Choroid plexus epithelial cell (primary cell): ENCODE data around the gene PRAME.

Source experiments
- DNase-seq: peaks from one replicate; pipeline ENCODE4 v3.0.0-alpha.2; 2010; ENCODE audit warnings: low read depth
- H3K4me3 ChIP-seq: 2 replicates; pipeline ENCODE4 v1.5.1; 2011; ENCODE audit warnings: low read depth, mild to moderate bottlenecking, control low read depth, low read length, moderate library complexity
- CTCF ChIP-seq: conservative IDR thresholded peaks from 2 replicates; pipeline ENCODE4 v1.5.1; 2011; ENCODE audit warnings: low read depth, mild to moderate bottlenecking, control low read depth, inconsistent platforms, low read length, moderate library complexity

The PRAME gene

DNA sequence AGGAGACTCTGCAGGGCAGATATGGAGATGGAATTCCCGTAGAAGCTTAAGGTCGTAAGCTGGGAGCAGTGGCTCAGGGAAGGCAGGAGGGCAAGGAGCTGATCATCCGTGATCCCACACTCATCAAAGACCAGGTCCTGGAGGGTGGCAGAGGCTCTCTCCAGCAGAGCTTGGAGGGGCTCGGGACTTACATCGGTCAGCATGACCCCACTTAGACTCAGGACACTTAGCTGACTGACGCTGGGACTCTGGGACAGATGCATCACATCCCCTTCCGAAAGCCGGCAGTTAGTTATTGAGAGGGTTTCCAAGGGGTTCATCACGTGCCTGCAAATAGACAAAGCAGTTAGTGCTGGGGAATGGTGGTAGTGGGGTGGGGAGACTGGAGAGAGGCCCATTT, 10.7 kb downstream of the PRAME start:
- no peak for TF ChIP-seq CTCF
- no peak overlapping the region for H3K4me3 ChIP-seq
- no peak for DNase-seq

DNA sequence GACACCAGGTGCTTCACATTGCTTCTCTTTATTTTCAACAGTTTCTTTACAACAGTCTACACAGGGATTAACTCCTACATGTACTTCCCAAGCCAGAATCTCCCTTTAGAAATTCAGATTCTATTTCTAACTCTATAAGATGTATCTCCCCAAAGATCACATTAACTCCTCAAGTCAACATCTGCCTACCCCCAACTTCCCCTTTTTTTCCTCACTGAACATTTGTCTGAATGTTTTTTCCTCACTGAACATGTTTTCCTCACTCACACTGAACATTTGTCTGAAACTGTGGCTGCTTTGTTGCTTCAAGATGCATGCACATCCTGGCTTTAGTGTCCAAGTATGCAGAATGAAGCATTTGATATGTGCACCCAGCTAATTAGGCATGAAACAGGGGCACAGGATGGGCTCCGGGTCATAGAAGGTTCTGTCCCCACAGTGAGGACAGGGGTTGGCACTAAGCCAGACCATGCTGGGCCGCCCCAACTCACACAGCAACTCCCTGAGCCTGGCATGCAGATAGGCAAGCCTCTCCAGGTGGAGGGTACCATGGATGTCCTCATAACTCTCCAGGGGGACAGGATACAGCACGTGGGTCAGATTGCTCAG, 11.3 kb downstream of the PRAME start:
- TF ChIP-seq CTCF: no peak
- no peak for DNase-seq
- no peak overlapping the region for H3K4me3 ChIP-seq

DNA sequence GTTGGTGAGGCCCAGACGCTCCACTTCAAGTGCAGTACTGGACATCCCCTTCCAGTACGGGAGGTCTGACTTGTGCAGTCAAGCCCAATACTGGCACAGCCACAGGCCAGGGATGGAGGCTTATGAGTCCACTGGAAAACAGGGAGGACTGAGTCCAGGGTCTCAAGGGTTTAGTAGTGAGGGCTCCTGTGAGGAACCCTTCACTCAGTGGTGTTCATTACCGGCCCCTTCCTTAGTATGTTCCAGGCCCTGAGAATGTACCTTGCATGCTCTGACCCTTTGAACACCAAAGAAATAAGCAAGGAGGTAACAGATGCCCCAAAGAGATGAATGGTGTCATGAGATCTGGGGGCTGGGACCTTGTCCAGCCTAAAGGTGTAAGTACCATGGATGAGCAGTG, 11.8 kb downstream of the PRAME start:
- H3K4me3 ChIP-seq: no peak overlapping the region
- no peak for TF ChIP-seq CTCF
- no peak for DNase-seq

DNA sequence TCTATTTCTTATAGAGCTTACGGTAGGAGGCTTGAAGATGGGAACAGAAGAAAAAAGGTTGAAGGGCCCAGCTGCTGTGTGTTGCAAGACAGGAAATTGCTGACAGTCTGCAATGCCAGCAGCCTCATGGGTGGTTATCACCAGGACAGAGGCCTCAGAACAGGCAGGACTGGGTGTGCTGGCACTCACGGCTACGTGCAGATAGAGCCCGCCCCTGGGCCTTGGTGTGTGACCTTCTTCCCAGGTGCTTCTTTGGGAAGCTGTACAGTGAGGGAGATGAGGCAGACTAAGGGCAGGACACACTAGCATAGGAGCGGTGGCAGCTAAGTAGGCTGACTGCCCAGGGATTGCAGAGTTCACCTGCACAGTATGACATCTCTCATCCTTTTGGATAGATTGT, 12.6 kb downstream of the PRAME start:
- TF ChIP-seq CTCF: no peak
- DNase-seq: peak; percentile 76
- H3K4me3 ChIP-seq: no peak overlapping the region

GRCh38 chr22:22545084-22545483, 14.0 kb downstream of the PRAME start:
- no peak overlapping the region for H3K4me3 ChIP-seq
- TF ChIP-seq CTCF: no peak
- DNase-seq: no peak

GRCh38 chr22:22538226-22538989, 20.7 kb downstream of the PRAME start:
- TF ChIP-seq CTCF: no peak
- no peak for DNase-seq
- no peak overlapping the region for H3K4me3 ChIP-seq

DNA sequence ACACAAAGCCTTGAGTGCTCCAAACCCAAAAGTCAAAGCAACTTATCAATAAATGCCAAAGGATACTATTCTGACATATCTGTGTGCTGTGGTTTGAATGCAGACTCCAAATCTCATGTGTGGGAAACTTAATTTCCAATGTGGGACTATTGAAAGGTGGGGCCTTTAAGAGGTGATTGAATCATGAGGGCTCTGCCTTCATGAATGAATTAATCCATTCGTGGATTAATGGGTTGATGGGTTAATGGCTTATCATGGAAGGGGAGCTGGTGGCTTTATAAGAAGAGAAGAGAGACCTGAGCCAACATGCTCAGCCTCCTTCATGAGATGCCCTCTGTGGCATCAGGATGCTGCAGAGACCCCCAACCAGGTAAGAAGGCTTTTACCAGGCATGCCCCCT, 22.1 kb downstream of the PRAME start:
- no peak for TF ChIP-seq CTCF
- no peak for DNase-seq

More for the DNA sequence above, 22.1 kb downstream of the PRAME start:
- H3K4me3 ChIP-seq: no peak overlapping the region
